ENCODE data around the gene PCARE.

The PCARE gene

DNA sequence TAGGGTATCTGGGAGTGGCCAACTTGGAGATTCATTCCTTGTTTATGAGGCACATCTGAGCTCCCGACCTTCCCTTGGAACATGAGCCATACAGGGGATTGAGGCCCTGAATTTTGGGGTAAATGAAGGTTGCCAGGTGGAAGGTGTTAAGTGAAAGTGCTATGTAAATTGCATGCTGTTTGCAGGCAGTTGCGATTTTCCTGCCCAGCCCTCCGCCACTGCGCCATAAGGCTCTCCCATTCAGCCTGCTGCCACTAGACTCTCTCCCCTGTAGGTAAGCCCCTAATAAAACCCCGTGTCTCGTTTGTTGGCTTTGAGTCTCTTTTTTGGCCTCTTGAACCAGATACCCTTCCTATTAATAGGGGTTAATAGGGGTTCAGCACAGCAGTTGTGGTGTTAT, 33.8 kb downstream of the PCARE start:
- TF ChIP-seq, protein P1, sequence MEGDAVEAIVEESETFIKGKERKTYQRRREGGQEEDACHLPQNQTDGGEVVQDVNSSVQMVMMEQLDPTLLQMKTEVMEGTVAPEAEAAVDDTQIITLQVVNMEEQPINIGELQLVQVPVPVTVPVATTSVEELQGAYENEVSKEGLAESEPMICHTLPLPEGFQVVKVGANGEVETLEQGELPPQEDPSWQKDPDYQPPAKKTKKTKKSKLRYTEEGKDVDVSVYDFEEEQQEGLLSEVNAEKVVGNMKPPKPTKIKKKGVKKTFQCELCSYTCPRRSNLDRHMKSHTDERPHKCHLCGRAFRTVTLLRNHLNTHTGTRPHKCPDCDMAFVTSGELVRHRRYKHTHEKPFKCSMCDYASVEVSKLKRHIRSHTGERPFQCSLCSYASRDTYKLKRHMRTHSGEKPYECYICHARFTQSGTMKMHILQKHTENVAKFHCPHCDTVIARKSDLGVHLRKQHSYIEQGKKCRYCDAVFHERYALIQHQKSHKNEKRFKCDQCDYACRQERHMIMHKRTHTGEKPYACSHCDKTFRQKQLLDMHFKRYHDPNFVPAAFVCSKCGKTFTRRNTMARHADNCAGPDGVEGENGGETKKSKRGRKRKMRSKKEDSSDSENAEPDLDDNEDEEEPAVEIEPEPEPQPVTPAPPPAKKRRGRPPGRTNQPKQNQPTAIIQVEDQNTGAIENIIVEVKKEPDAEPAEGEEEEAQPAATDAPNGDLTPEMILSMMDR (IDR thresholded peaks at IDR 0.05; ENCODE audit: insufficient read depth, missing control alignments) = no peak
- no peak for FAIRE-seq
- DNase-seq (ENCODE audit: insufficient read length, low spot score) = no peak

GRCh38 chr2:29039718-29040480, 34.4 kb downstream of the PCARE start:
- FAIRE-seq = no peak
- no peak for DNase-seq (ENCODE audit: insufficient read length, low spot score)
- TF ChIP-seq, protein P1 (IDR thresholded peaks at IDR 0.05; ENCODE audit: insufficient read depth, missing control alignments) = no peak

- TF ChIP-seq, protein P1 (IDR thresholded peaks at IDR 0.05; ENCODE audit: insufficient read depth, missing control alignments) = no peak
- DNase-seq (ENCODE audit: insufficient read length, low spot score) (no peak), FAIRE-seq (no peak)
Measured at GRCh38 chr2:29035016-29035745, 39.1 kb downstream of the PCARE start.

DNA sequence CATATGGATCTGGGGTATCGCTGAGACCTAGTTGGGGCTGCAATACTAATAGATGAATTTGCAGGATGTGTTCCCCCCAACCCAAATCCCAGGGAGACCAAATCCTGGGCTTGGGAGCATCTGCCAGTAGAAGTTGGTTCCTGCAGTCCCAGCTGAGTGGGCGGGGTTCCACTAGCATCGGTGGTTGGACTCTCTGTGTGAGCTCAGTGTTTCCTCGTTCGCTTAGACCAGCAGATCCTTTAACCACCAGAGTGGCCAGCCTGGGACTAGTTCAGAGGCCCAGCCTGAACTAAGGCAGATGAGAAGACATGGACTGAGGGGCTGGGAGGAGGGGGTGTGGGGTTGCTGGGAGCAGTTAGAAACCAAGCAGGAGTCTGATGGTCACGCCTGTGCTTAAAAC, 40.7 kb downstream of the PCARE start:
- TF ChIP-seq, protein P1 (IDR thresholded peaks at IDR 0.05; ENCODE audit: insufficient read depth, missing control alignments) = no peak
- FAIRE-seq (no peak), DNase-seq (ENCODE audit: insufficient read length, low spot score) (no peak)

DNA sequence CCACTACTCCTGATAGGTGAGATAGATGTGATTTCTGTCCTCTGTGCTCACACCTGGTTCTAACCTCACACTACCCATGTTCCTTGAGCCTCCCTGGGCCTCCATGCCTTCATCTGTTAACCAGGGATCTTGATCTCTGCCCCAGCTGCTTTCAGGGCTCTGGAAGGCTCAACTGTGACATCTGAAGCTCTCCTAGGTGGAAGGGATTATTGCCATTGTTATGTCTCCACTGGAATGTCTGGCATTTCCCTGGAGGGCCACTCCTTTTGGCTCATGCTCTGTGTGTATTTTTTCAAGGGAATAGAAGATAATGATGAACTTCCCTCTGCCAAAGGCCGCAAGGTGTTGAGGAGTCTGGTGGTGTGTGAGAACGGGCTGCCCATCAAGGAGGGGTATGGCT, 41.2 kb downstream of the PCARE start:
- DNase-seq (ENCODE audit: insufficient read length, low spot score) (no peak), FAIRE-seq (no peak)
- TF ChIP-seq, protein P1 (IDR thresholded peaks at IDR 0.05; ENCODE audit: insufficient read depth, missing control alignments) = no peak

GRCh38 chr2:29032189-29032588, 42.1 kb downstream of the PCARE start:
- no peak for DNase-seq (ENCODE audit: insufficient read length, low spot score)
- TF ChIP-seq, protein P1 (IDR thresholded peaks at IDR 0.05; ENCODE audit: insufficient read depth, missing control alignments) = no peak
- FAIRE-seq = no peak

GRCh38 chr2:29031046-29031445, 43.3 kb downstream of the PCARE start:
- no peak for FAIRE-seq
- no peak for DNase-seq (ENCODE audit: insufficient read length, low spot score)
- TF ChIP-seq, protein P1 (IDR thresholded peaks at IDR 0.05; ENCODE audit: insufficient read depth, missing control alignments) = no peak
